Measurements from ENCODE around the gene TSTD2.

Gene TSTD2

GRCh38 chr9:97563458-97564135 is 69.6 kb downstream of the TSTD2 start:
- Histone ChIP-seq H3K4me3 (ENCODE audit: low read depth, low read length) (no peak overlapping the region), H2AFZ (ENCODE audit: low read length, unreplicated experiment) (no peak overlapping the region), H3K36me3 (ENCODE audit: insufficient read depth, low read length) (no peaks in the 10 kb centered on the region), H3K79me2 (ENCODE audit: control insufficient read depth, insufficient read depth, low read length, unreplicated experiment) (no peaks in the 10 kb centered on the region), H3K27me3 (ENCODE audit: insufficient read depth, low read length) (peaks cover 32% of the 10 kb centered on the region), H3K27ac (ENCODE audit: low read depth, low read length) (no peak overlapping the region), H3K4me1 (ENCODE audit: control insufficient read depth, insufficient read depth, low read length, unreplicated experiment) (peaks cover 17% of the 10 kb centered on the region)

GRCh38 chr9:97562542-97562941 is 70.6 kb downstream of the TSTD2 start:
- Histone ChIP-seq H3K4me3 (ENCODE audit: low read depth, low read length) (no peak overlapping the region), H3K79me2 (ENCODE audit: control insufficient read depth, insufficient read depth, low read length, unreplicated experiment) (no peaks in the 10 kb centered on the region), H3K27me3 (ENCODE audit: insufficient read depth, low read length) (peaks cover 25% of the 10 kb centered on the region; the same call in 1 of the 2 replicates), H3K4me1 (ENCODE audit: control insufficient read depth, insufficient read depth, low read length, unreplicated experiment) (peaks cover 23% of the 10 kb centered on the region), H2AFZ (ENCODE audit: low read length, unreplicated experiment) (no peak overlapping the region), H3K27ac (ENCODE audit: low read depth, low read length) (no peak overlapping the region), H3K36me3 (ENCODE audit: insufficient read depth, low read length) (no peaks in the 10 kb centered on the region)

- Histone ChIP-seq H3K4me1 (ENCODE audit: control insufficient read depth, insufficient read depth, low read length, unreplicated experiment) (peaks cover 28% of the 10 kb centered on the region), H3K79me2 (ENCODE audit: control insufficient read depth, insufficient read depth, low read length, unreplicated experiment) (no peaks in the 10 kb centered on the region), H3K27me3 (ENCODE audit: insufficient read depth, low read length) (peaks cover 25% of the 10 kb centered on the region; the same call in 1 of the 2 replicates), H3K27ac (ENCODE audit: low read depth, low read length) (no peak overlapping the region), H2AFZ (ENCODE audit: low read length, unreplicated experiment) (no peak overlapping the region), H3K4me3 (ENCODE audit: low read depth, low read length) (no peak overlapping the region), H3K36me3 (ENCODE audit: insufficient read depth, low read length) (no peaks in the 10 kb centered on the region)
These were observed 71.7 kb downstream of the TSTD2 start for GRCh38 chr9:97561501-97561900.

- Histone ChIP-seq H3K27ac (ENCODE audit: low read depth, low read length) (no peak overlapping the region), H3K4me3 (ENCODE audit: low read depth, low read length) (no peak overlapping the region), H3K79me2 (ENCODE audit: control insufficient read depth, insufficient read depth, low read length, unreplicated experiment) (no peaks in the 10 kb centered on the region), H3K27me3 (ENCODE audit: insufficient read depth, low read length) (peaks cover 26% of the 10 kb centered on the region), H2AFZ (ENCODE audit: low read length, unreplicated experiment) (no peak overlapping the region), H3K36me3 (ENCODE audit: insufficient read depth, low read length) (no peaks in the 10 kb centered on the region), H3K4me1 (ENCODE audit: control insufficient read depth, insufficient read depth, low read length, unreplicated experiment) (peaks cover 28% of the 10 kb centered on the region)
These were observed 72.3 kb downstream of the TSTD2 start for GRCh38 chr9:97560851-97561250.

GRCh38 chr9:97560154-97560553 is 73.0 kb downstream of the TSTD2 start:
- Histone ChIP-seq H3K4me3 (ENCODE audit: low read depth, low read length) (no peak overlapping the region), H3K27me3 (ENCODE audit: insufficient read depth, low read length) (peaks cover 33% of the 10 kb centered on the region), H2AFZ (ENCODE audit: low read length, unreplicated experiment) (no peak overlapping the region), H3K27ac (ENCODE audit: low read depth, low read length) (no peak overlapping the region), H3K4me1 (ENCODE audit: control insufficient read depth, insufficient read depth, low read length, unreplicated experiment) (peaks cover 28% of the 10 kb centered on the region), H3K79me2 (ENCODE audit: control insufficient read depth, insufficient read depth, low read length, unreplicated experiment) (no peaks in the 10 kb centered on the region), H3K36me3 (ENCODE audit: insufficient read depth, low read length) (no peaks in the 10 kb centered on the region)

- Histone ChIP-seq H3K27ac (ENCODE audit: low read depth, low read length) (no peak overlapping the region), H3K79me2 (ENCODE audit: control insufficient read depth, insufficient read depth, low read length, unreplicated experiment) (no peaks in the 10 kb centered on the region), H2AFZ (ENCODE audit: low read length, unreplicated experiment) (no peak overlapping the region), H3K36me3 (ENCODE audit: insufficient read depth, low read length) (no peaks in the 10 kb centered on the region), H3K4me3 (ENCODE audit: low read depth, low read length) (no peak overlapping the region), H3K27me3 (ENCODE audit: insufficient read depth, low read length) (peaks cover 44% of the 10 kb centered on the region), H3K4me1 (ENCODE audit: control insufficient read depth, insufficient read depth, low read length, unreplicated experiment) (peaks cover 23% of the 10 kb centered on the region)
These were observed 74.1 kb downstream of the TSTD2 start for GRCh38 chr9:97559111-97559514.

- Histone ChIP-seq H3K4me1 (ENCODE audit: control insufficient read depth, insufficient read depth, low read length, unreplicated experiment) (peaks cover 19% of the 10 kb centered on the region), H3K27me3 (ENCODE audit: insufficient read depth, low read length) (peaks cover 47% of the 10 kb centered on the region), H3K27ac (ENCODE audit: low read depth, low read length) (no peak overlapping the region), H2AFZ (ENCODE audit: low read length, unreplicated experiment) (no peak overlapping the region), H3K79me2 (ENCODE audit: control insufficient read depth, insufficient read depth, low read length, unreplicated experiment) (no peaks in the 10 kb centered on the region), H3K4me3 (ENCODE audit: low read depth, low read length) (no peak overlapping the region), H3K36me3 (ENCODE audit: insufficient read depth, low read length) (no peaks in the 10 kb centered on the region)
These were observed 74.5 kb downstream of the TSTD2 start for GRCh38 chr9:97558701-97559101.

- Histone ChIP-seq H3K4me1 (ENCODE audit: control insufficient read depth, insufficient read depth, low read length, unreplicated experiment) (peaks cover 11% of the 10 kb centered on the region), H3K4me3 (ENCODE audit: low read depth, low read length) (no peak overlapping the region), H3K36me3 (ENCODE audit: insufficient read depth, low read length) (no peaks in the 10 kb centered on the region), H3K27ac (ENCODE audit: low read depth, low read length) (peak overlapping the region; percentile 67), H2AFZ (ENCODE audit: low read length, unreplicated experiment) (no peak overlapping the region), H3K27me3 (ENCODE audit: insufficient read depth, low read length) (peaks cover 57% of the 10 kb centered on the region), H3K79me2 (ENCODE audit: control insufficient read depth, insufficient read depth, low read length, unreplicated experiment) (no peaks in the 10 kb centered on the region)
These were observed 75.5 kb downstream of the TSTD2 start for GRCh38 chr9:97557606-97558095.

GRCh38 chr9:97556721-97557605 is 76.2 kb downstream of the TSTD2 start:
- H3K79me2 ChIP-seq (ENCODE audit: control insufficient read depth, insufficient read depth, low read length, unreplicated experiment): no peaks in the 10 kb centered on the region
- no peaks in the 10 kb centered on the region for H3K36me3 ChIP-seq (ENCODE audit: insufficient read depth, low read length)
- peaks cover 11% of the 10 kb centered on the region for H3K4me1 ChIP-seq (ENCODE audit: control insufficient read depth, insufficient read depth, low read length, unreplicated experiment)
- H3K27me3 ChIP-seq (ENCODE audit: insufficient read depth, low read length): peaks cover 63% of the 10 kb centered on the region
- H3K4me3 ChIP-seq (ENCODE audit: low read depth, low read length): no peak overlapping the region
- no peak overlapping the region for H2AFZ ChIP-seq (ENCODE audit: low read length, unreplicated experiment)
- peak overlapping the region; percentile 38; the same call in 1 of the 2 replicates for H3K27ac ChIP-seq (ENCODE audit: low read depth, low read length)

- H3K27me3 ChIP-seq (ENCODE audit: insufficient read depth, low read length): peaks cover 64% of the 10 kb centered on the region
- no peaks in the 10 kb centered on the region for H3K79me2 ChIP-seq (ENCODE audit: control insufficient read depth, insufficient read depth, low read length, unreplicated experiment)
- no peak overlapping the region for H3K27ac ChIP-seq (ENCODE audit: low read depth, low read length)
- H3K4me3 ChIP-seq (ENCODE audit: low read depth, low read length): no peak overlapping the region
- H2AFZ ChIP-seq (ENCODE audit: low read length, unreplicated experiment): no peak overlapping the region
- H3K4me1 ChIP-seq (ENCODE audit: control insufficient read depth, insufficient read depth, low read length, unreplicated experiment): peaks cover 11% of the 10 kb centered on the region
- H3K36me3 ChIP-seq (ENCODE audit: insufficient read depth, low read length): no peaks in the 10 kb centered on the region
These were observed 77.0 kb downstream of the TSTD2 start for GRCh38 chr9:97556036-97556720.
